HepG2 (cell line): ENCODE data around the gene UBFD1. TPM values are rescaled to one million over a fixed set of nuclear protein-coding genes. Genes with fewer than 3 reads are reported as not detected.

Experiments used
- ARNTL ChIP-seq: sonication (generic); formaldehyde crosslinking; IDR thresholded peaks from 2 replicates; pipeline ENCODE4 v1.4.0; 2020; ENCODE audit warnings: mild to moderate bottlenecking, missing genetic modification reagents
- BCL6 ChIP-seq: IDR thresholded peaks from 2 replicates; pipeline ENCODE4 v1.6.1; 2016; ENCODE audit warnings: missing genetic modification reagents, missing compliant biosample characterization
- CREM ChIP-seq, 2 experiments: sonication (generic) in 1 of 2; formaldehyde crosslinking in 1 of 2; IDR thresholded peaks; 2 replicates each; pipeline versions ENCODE4 v1.4.0 to v1.6.1; 2016 to 2020; ENCODE audit warnings: antibody characterized with exemption in 1 of 2, mild to moderate bottlenecking in 1 of 2, missing genetic modification reagents in 1 of 2
- FOXO1 ChIP-seq: sonication (generic); formaldehyde crosslinking; IDR thresholded peaks from 2 replicates; pipeline ENCODE4 v1.4.0; 2020; ENCODE audit warnings: missing genetic modification reagents
- GATA4 ChIP-seq: sonication (generic); IDR thresholded peaks from 2 replicates; pipeline ENCODE4 v1.6.1; 2016; ENCODE audit warnings: antibody characterized with exemption, low read depth, borderline replicate concordance
- HMG20B ChIP-seq: conservative IDR thresholded peaks from 2 replicates; pipeline ENCODE4 v1.6.1; 2016; ENCODE audit warnings: missing genetic modification reagents, missing compliant biosample characterization
- NFE2 ChIP-seq: sonication (generic); formaldehyde crosslinking; IDR thresholded peaks from 2 replicates; pipeline ENCODE4 v1.4.0; 2020; ENCODE audit warnings: missing genetic modification reagents
- RAD51 ChIP-seq: fragments of 450-650 bp; IDR thresholded peaks from 2 replicates; pipeline ENCODE4 v1.6.1; 2016; ENCODE audit warnings: borderline replicate concordance
- RARG ChIP-seq: sonication (generic); formaldehyde crosslinking; IDR thresholded peaks from 2 replicates; pipeline ENCODE4 v1.4.0; 2020; ENCODE audit warnings: low read depth, mild to moderate bottlenecking, missing genetic modification reagents
- RFX1 ChIP-seq: fragments of 450-650 bp; IDR thresholded peaks from 2 replicates; pipeline ENCODE4 v1.6.1; 2017
- SNAI1 ChIP-seq: sonication (generic); formaldehyde crosslinking; IDR thresholded peaks from 2 replicates; pipeline ENCODE4 v1.5.0; 2020; ENCODE audit warnings: mild to moderate bottlenecking, missing genetic modification reagents, borderline replicate concordance
- SOX13 ChIP-seq, 3 experiments: fragments of 450-650 bp in 1 of 3; sonication (generic) in 1 of 3; formaldehyde crosslinking in 1 of 3; IDR thresholded peaks in 2 of 3; conservative IDR thresholded peaks in 1 of 3; 2 replicates each; pipeline versions ENCODE4 v1.5.0 to v1.6.1; 2016 to 2020; ENCODE audit warnings: antibody characterized with exemption in 1 of 3, mild to moderate bottlenecking in 1 of 3, missing compliant biosample characterization in 1 of 3, missing genetic modification reagents in 1 of 3, moderate library complexity in 1 of 3
- TSC22D2 ChIP-seq: sonication (generic); formaldehyde crosslinking; IDR thresholded peaks from 2 replicates; pipeline ENCODE4 v1.5.1; 2020; ENCODE audit warnings: missing genetic modification reagents, mild to moderate bottlenecking, borderline replicate concordance
- ZBTB14 ChIP-seq: sonication (generic); formaldehyde crosslinking; IDR thresholded peaks from 2 replicates; pipeline ENCODE4 v1.4.0; 2020; ENCODE audit warnings: missing genetic modification reagents
- ZFP91 ChIP-seq: sonication (generic); formaldehyde crosslinking; IDR thresholded peaks from 2 replicates; pipeline ENCODE4 v1.9.0; 2022; ENCODE audit warnings: missing genetic modification reagents, mild to moderate bottlenecking, borderline replicate concordance
- ZKSCAN8 ChIP-seq: IDR thresholded peaks from 2 replicates; pipeline ENCODE4 v1.6.1; 2016; ENCODE audit warnings: borderline replicate concordance, missing genetic modification reagents, missing compliant biosample characterization
- ZNF282 ChIP-seq: fragments of 450-650 bp; IDR thresholded peaks from 2 replicates; pipeline ENCODE4 v1.6.1; 2018; ENCODE audit not compliant: partially characterized antibody
- ZNF331 ChIP-seq: sonication (generic); formaldehyde crosslinking; IDR thresholded peaks from 2 replicates; pipeline ENCODE4 v1.4.0; 2020; ENCODE audit warnings: missing genetic modification reagents
- ZNF33B ChIP-seq: sonication (generic); formaldehyde crosslinking; IDR thresholded peaks from 2 replicates; pipeline ENCODE4 v1.5.1; 2020; ENCODE audit warnings: mild to moderate bottlenecking, missing genetic modification reagents
- ZNF547 ChIP-seq: sonication (generic); formaldehyde crosslinking; IDR thresholded peaks from 2 replicates; pipeline ENCODE4 v1.5.1; 2020; ENCODE audit warnings: mild to moderate bottlenecking, missing genetic modification reagents
- ZNF607 ChIP-seq: sonication (generic); formaldehyde crosslinking; IDR thresholded peaks from 2 replicates; pipeline ENCODE4 v1.5.1; 2020; ENCODE audit warnings: missing genetic modification reagents, mild to moderate bottlenecking, borderline replicate concordance
- polyA plus RNA-seq, 8 experiments: library from polyadenylated mRNA; depleted of rRNA in 3 of 8; stranded (reverse) in 7 of 8; unstranded in 1 of 8; fragments of >200 nt; fragmentation: Illumina TruSeq in 4 of 8; extraction: Trizol in 4 of 8; gene quantifications; 2 replicates each; pipeline versions ENCODE4 v1.2.1 to v1.2.3, GENCODE V29; 2011 to 2016; ENCODE audit warnings: low read depth in 4 of 8, missing spikeins in 1 of 8, mixed read lengths in 1 of 8; ENCODE audit not compliant: insufficient read depth in 1 of 8
- total RNA-seq, 5 experiments: library from RNA; depleted of rRNA; stranded (reverse); fragments of >200 nt; fragmentation: Illumina TruSeq; extraction: Trizol; gene quantifications; 2 replicates each; pipeline ENCODE4 v1.2.3, GENCODE V29; 2016; ENCODE audit warnings: low read depth in 1 of 5

Gene UBFD1
- total and polyA plus RNA-seq, 2 of the 13 experiments (the other 11 are each of a cell fraction or from before 2014, with no cell fraction given) = 100 to 111 TPM

- TF ChIP-seq GATA4 (0 out of 2 replicates have a peak, but pooled peaks have one; percentile 11), ZNF547 (peak; percentile 88), ZNF607 (CRISPR knock-in tag) (peak; percentile 25; the same call in 1 of the 2 replicates), NFE2 (0 out of 2 replicates have a peak, but pooled peaks have one; percentile 11), BCL6 (CRISPR knock-in tag) (peak; percentile 72; the same call in 1 of the 2 replicates), ZFP91 (peak; percentile 100), RAD51 (peak; percentile 73; the same call in 1 of the 2 replicates), SOX13 (IDR thresholded peaks at IDR 0.05) (no peak), SOX13 (CRISPR knock-in tag; conservative IDR thresholded peaks at IDR 0.05 in 1 of 2, IDR thresholded peaks at IDR 0.05 in 1 of 2) (peak in 1 of 2 experiments; percentile 63; a peak in 2 of 4 replicates), ZKSCAN8 (CRISPR knock-in tag) (peak; percentile 61; the same call in 1 of the 2 replicates), CREM (IDR thresholded peaks at IDR 0.05) (peak; percentile 98), CREM (CRISPR knock-in tag; IDR thresholded peaks at IDR 0.05) (no peak; the same call in 1 of the 2 replicates), ZNF331 (CRISPR knock-in tag) (peak; percentile 90), RARG (CRISPR knock-in tag) (no peak), SNAI1 (CRISPR knock-in tag) (peak; percentile 99), TSC22D2 (peak; percentile 37; the same call in 1 of the 2 replicates), ZNF282 (no peak), ARNTL (peak; percentile 90), RFX1 (peak; percentile 85), FOXO1 (CRISPR knock-in tag) (peak; percentile 80), ZBTB14 (CRISPR knock-in tag) (peak; percentile 38; the same call in 1 of the 2 replicates), HMG20B (CRISPR knock-in tag) (no peak; the same call in none of the 2 replicates), ZNF33B (CRISPR knock-in tag) (peak; percentile 71; the same call in 1 of the 2 replicates)
Observed at GRCh38 chr16:23556881-23557778, at the start of gene UBFD1, which contains the start of gene EARS2 (continued).
